ENCODE data around the gene VWCE.

The VWCE gene

DNA sequence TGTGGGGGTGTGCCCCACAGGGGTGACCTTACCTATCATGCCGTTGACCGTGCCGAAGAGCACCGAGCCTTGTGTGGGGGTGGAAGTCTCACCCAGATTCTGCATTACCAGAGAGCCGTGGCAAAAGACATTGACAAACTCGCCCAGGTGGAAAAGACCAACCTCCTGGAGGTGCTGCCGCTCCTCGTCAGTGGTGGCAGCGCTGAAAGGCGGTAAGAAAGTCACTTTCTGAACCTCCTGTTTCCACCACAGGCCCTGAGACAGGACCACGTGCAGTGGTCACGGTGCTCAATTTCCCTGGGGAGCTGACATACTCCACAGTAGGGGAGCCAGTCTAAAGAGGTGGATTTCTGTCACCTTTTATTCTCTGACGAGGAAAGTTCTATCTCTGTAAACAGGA is 7.4 kb upstream of the VWCE start:
- Histone ChIP-seq H3K4me3 (ENCODE audit: low read depth, low read length) (no peak overlapping the region), H3K4me1 (no peaks in the 10 kb centered on the region), H3K9me3 (no peaks in the 10 kb centered on the region), H3K36me3 (peaks cover 16% of the 10 kb centered on the region), H3K27me3 (no peaks in the 10 kb centered on the region)
- TF ChIP-seq, protein P1, sequence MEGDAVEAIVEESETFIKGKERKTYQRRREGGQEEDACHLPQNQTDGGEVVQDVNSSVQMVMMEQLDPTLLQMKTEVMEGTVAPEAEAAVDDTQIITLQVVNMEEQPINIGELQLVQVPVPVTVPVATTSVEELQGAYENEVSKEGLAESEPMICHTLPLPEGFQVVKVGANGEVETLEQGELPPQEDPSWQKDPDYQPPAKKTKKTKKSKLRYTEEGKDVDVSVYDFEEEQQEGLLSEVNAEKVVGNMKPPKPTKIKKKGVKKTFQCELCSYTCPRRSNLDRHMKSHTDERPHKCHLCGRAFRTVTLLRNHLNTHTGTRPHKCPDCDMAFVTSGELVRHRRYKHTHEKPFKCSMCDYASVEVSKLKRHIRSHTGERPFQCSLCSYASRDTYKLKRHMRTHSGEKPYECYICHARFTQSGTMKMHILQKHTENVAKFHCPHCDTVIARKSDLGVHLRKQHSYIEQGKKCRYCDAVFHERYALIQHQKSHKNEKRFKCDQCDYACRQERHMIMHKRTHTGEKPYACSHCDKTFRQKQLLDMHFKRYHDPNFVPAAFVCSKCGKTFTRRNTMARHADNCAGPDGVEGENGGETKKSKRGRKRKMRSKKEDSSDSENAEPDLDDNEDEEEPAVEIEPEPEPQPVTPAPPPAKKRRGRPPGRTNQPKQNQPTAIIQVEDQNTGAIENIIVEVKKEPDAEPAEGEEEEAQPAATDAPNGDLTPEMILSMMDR (IDR thresholded peaks at IDR 0.05; ENCODE audit: low read depth, low read length): no peak
- DNase-seq: no peak

DNA sequence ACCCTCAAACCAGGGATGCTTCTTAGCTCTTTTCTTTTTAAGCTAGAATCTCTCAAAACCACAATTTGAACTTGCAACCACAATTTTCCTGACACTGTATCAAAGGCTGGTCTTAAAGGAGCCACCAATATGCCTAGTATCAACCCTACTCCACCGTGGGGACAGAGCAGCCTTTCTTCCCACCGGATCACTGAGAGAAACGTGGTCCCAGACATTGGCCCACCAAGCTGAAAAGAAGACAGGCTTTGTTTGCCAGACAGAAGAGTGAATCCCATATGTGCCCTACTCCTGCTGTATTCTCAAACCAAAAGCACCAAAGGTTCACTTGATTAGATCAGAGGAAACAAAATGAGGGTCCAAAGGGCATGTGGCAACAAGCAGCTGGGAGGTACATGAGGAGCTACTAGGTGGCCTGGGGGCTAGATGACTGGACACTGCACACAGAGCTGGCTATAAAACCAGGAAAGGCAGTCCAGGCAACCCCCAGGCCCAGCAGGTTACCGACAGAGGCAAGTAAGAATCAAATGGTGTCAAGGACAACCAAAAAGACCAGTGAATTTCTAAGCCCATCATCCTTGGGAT is 3.6 kb upstream of the VWCE start:
- peaks cover 15% of the 10 kb centered on the region for H3K36me3 ChIP-seq
- H3K4me1 ChIP-seq: no peaks in the 10 kb centered on the region
- H3K4me3 ChIP-seq (ENCODE audit: low read depth, low read length): no peak overlapping the region

DNA sequence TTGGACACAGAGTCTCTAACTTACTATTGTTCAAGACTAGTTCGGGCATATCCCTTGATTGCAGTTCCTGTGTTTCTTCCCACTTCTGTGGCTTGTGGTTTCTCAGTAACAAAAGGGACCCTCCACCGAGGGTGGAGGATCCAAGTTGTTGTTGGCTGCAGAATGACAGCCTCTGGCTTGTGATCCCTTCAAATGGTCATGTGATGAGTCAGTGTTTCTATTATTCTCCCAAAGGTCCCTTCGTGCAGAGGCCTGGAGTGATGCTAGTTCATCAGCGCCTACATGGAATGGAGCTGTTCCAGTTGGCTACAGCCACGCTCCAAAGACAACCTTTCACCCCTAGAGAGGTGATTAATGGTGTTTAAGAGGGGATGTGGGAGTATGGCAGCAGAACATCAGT is 2.6 kb upstream of the VWCE start:
- H3K4me3 ChIP-seq (ENCODE audit: low read depth, low read length): no peak overlapping the region
- no peaks in the 10 kb centered on the region for H3K27me3 ChIP-seq
- DNase-seq: no peak
- H3K36me3 ChIP-seq: peaks cover 11% of the 10 kb centered on the region
- no peaks in the 10 kb centered on the region for H3K9me3 ChIP-seq
- TF ChIP-seq, protein P1 (IDR thresholded peaks at IDR 0.05; ENCODE audit: low read depth, low read length): no peak
- no peaks in the 10 kb centered on the region for H3K4me1 ChIP-seq

More for the DNA sequence above, 3.6 kb upstream of the VWCE start:
- Histone ChIP-seq H3K27me3 (no peaks in the 10 kb centered on the region), H3K9me3 (no peaks in the 10 kb centered on the region)
- DNase-seq: no peak
- TF ChIP-seq, protein P1 (IDR thresholded peaks at IDR 0.05; ENCODE audit: low read depth, low read length): no peak

DNA sequence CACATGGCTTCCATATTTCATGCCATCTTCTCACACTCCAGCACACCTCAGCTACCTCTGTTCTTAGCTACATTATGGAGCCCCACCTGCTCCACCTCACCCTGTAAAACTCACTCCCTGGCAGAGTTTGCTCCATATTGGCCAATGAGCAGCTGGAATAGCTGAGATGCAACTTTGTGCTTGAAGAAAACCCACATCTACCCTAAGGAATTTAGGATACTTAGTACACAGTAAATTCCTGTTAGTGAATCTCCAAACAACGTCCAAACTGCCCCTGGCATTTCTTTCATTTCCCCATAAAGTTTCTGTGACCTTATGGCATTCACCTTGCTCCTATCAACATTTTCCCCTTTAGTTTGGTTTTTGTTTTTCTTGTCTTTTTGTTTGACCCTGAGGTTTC is 2.2 kb upstream of the VWCE start:
- TF ChIP-seq, protein P1 (IDR thresholded peaks at IDR 0.05; ENCODE audit: low read depth, low read length): no peak
- Histone ChIP-seq H3K36me3 (peaks cover 8% of the 10 kb centered on the region), H3K9me3 (no peaks in the 10 kb centered on the region), H3K4me1 (no peaks in the 10 kb centered on the region), H3K27me3 (no peaks in the 10 kb centered on the region), H3K4me3 (ENCODE audit: low read depth, low read length) (no peak overlapping the region)
- no peak for DNase-seq

DNA sequence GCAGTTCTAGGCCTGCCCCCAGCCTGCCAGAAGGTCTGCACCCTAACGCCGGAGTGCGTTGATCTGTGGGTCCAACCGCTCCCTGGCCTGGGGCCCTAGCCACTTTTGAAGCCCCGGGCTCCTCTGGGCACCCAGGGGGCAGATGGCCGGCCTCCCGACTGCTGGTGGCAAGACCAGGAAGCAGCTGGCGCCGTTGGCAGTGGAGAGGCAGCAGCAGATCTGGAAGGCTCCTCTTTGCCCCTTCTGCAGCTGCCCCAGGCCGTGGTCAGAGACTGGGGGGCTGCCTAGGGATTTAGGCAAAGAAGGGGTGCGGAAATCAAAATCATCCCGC is 445 bp upstream of the VWCE start:
- no peaks in the 10 kb centered on the region for H3K27me3 ChIP-seq
- TF ChIP-seq, protein P1 (IDR thresholded peaks at IDR 0.05; ENCODE audit: low read depth, low read length): no peak
- H3K9me3 ChIP-seq: no peaks in the 10 kb centered on the region
- peaks cover 7% of the 10 kb centered on the region for H3K36me3 ChIP-seq
- no peak overlapping the region for H3K4me3 ChIP-seq (ENCODE audit: low read depth, low read length)
- DNase-seq: no peak
- no peaks in the 10 kb centered on the region for H3K4me1 ChIP-seq

DNA sequence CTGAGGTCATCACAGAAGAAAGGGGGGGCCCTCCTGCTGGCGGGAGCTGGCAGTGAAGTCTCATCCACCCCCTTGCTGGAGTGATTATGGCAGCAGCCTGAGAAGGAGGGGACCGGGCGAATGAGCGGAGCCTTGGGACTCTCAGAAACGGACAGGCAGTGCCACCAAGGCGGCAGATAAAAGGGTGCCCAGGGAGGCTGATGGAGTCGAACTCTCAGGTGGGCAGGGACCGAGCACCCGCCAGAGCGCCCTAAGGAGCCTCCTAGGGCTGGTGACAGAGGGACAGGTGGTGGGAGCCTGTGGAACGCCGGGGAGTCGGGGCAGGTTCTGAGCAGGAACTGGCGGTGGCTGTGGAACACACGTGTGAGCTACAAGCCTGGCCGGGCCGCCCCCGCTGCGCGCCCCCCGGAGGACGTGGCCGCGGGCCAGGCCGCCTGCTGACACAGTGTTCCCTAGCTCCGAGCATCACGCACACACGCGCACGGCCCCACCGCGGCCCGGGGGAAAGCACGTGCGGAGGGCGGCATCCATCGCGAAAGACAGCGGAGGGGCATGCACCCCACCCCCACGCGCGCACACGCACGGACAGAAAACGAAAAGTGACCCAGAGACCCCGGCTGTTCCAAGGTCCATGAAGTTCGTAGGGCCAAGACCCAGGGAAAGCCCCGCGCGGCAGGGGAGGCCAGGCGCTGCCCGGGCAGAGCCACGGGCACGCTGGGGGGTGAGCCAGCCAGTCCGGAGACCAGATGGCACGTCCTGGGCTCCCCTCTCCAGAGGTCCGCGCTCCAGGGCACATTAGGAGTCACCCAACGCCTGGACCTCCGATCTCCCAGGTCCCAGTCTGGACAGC is 1.0 kb downstream of the VWCE start:
- Histone ChIP-seq H3K36me3 (no peaks in the 10 kb centered on the region; the same call in 1 of the 2 replicates), H3K4me1 (no peaks in the 10 kb centered on the region), H3K4me3 (ENCODE audit: low read depth, low read length) (peak overlapping the region; percentile 59), H3K27me3 (no peaks in the 10 kb centered on the region), H3K9me3 (no peaks in the 10 kb centered on the region)
- TF ChIP-seq, protein P1 (IDR thresholded peaks at IDR 0.05; ENCODE audit: low read depth, low read length): no peak
- peak; percentile 50 for DNase-seq

Data from BE2C (cell line).